SK-N-SH (cell line): ENCODE measurements around the gene IL31RA.

Experiments
- EP300 ChIP-seq, 2 experiments: IDR thresholded peaks; 2 replicates each; pipeline versions ENCODE4 v1.4.0 to v1.6.1; 2012; ENCODE audit warnings: borderline replicate concordance in 1 of 2, low read depth in 1 of 2, low read length in 1 of 2
- EZH2phosphoT487 ChIP-seq: fragments of 200-600 bp; sonication (generic); IDR thresholded peaks from 2 replicates; pipeline ENCODE4 v1.6.1; 2017; ENCODE audit warnings: low read depth, mixed run types, mild to moderate bottlenecking, antibody characterized with exemption, moderate library complexity, borderline replicate concordance
- FOXJ3 ChIP-seq: sonication (generic); formaldehyde crosslinking; IDR thresholded peaks from 2 replicates; pipeline ENCODE4 v1.5.1; 2020; ENCODE audit warnings: mild to moderate bottlenecking, missing genetic modification reagents
- MAX ChIP-seq: IDR thresholded peaks from 2 replicates; pipeline ENCODE4 v1.4.0; 2012; ENCODE audit warnings: low read depth
- MEF2A ChIP-seq: IDR thresholded peaks from 2 replicates; pipeline ENCODE4 v1.4.0; 2012; ENCODE audit warnings: low read depth, borderline replicate concordance
- MXI1 ChIP-seq: IDR thresholded peaks from 2 replicates; pipeline ENCODE4 v1.6.1; 2012; ENCODE audit warnings: mild to moderate bottlenecking, low read depth, low read length, improper control_type of control experiment
- POLR2AphosphoS5 ChIP-seq: IDR thresholded peaks from 2 replicates; pipeline ENCODE4 v1.6.1; 2012; ENCODE audit warnings: low read depth, low read length
- RAD21 ChIP-seq: IDR thresholded peaks from 2 replicates; pipeline ENCODE4 v1.6.1; 2012; ENCODE audit warnings: mild to moderate bottlenecking, low read length
- RCOR1 ChIP-seq: fragments of 150-350 bp; IDR thresholded peaks from 2 replicates; pipeline ENCODE4 v1.6.1; 2017; ENCODE audit warnings: antibody characterized with exemption, low read length
- SMC3 ChIP-seq: IDR thresholded peaks from 2 replicates; pipeline ENCODE4 v1.6.1; 2012; ENCODE audit warnings: low read depth, low read length, improper control_type of control experiment
- TAF1 ChIP-seq: IDR thresholded peaks from 2 replicates; pipeline ENCODE4 v1.6.1; 2012; ENCODE audit warnings: low read depth, mild to moderate bottlenecking, low read length, moderate library complexity, borderline replicate concordance
- TEAD4 ChIP-seq: IDR thresholded peaks from 2 replicates; pipeline ENCODE4 v1.4.0; 2012; ENCODE audit warnings: mild to moderate bottlenecking, borderline replicate concordance; ENCODE audit not compliant: insufficient read depth
- TF ChIP-seq, protein P1 (sequence below): fragments of 200-600 bp; sonication (generic); IDR thresholded peaks from 2 replicates; pipeline ENCODE4 v1.6.1; 2017; ENCODE audit warnings: antibody characterized with exemption, mild to moderate bottlenecking, moderate library complexity
- TF ChIP-seq, protein P2 (sequence below): IDR thresholded peaks from 2 replicates; pipeline ENCODE4 v1.4.0; 2012; ENCODE audit warnings: low read depth, borderline replicate concordance

DNA sequence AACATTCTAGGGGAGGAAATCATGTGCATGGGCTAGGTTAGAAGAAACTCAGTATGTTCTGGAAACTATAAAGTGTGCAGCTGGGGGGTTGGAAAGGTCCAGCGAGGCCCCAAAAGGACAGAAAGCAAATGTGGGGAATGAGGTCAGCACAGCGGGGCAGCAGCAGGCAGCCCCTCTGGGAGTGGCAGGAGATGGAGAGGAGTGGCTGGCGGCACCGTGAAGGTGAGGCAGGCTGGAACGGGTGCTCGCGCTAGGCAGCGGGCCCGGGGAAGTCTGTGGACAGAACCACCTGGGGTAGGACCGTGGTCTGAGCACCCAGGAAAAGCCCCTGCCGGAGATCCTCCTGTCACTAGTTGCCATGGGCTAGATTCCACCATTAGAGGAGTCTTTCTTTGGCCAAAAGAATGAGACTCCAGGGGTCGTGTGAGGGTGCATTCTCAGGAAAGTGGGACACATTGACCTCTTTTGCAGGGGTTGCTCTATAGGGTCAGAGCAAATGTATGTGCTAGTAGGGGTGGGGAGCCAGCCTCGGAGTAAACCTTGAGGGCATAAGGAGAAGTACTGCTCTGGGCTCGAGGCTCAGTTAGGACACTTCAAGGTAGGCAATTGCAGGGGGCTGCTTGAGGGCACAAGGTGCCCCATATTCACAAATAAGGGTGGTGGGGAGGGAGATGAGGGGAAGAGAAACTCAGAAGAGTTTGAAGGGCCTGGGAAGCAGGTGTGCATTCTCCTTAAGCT is 82.4 kb downstream of the IL31RA start:
- no peak for TF ChIP-seq RCOR1
- TF ChIP-seq SMC3, result no peak
- no peak for TF ChIP-seq MEF2A
- no peak for TF ChIP-seq MAX
- TF ChIP-seq, protein P1, sequence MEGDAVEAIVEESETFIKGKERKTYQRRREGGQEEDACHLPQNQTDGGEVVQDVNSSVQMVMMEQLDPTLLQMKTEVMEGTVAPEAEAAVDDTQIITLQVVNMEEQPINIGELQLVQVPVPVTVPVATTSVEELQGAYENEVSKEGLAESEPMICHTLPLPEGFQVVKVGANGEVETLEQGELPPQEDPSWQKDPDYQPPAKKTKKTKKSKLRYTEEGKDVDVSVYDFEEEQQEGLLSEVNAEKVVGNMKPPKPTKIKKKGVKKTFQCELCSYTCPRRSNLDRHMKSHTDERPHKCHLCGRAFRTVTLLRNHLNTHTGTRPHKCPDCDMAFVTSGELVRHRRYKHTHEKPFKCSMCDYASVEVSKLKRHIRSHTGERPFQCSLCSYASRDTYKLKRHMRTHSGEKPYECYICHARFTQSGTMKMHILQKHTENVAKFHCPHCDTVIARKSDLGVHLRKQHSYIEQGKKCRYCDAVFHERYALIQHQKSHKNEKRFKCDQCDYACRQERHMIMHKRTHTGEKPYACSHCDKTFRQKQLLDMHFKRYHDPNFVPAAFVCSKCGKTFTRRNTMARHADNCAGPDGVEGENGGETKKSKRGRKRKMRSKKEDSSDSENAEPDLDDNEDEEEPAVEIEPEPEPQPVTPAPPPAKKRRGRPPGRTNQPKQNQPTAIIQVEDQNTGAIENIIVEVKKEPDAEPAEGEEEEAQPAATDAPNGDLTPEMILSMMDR, result no peak
- TF ChIP-seq POLR2AphosphoS5, result no peak
- no peak for TF ChIP-seq TEAD4
- no peak for TF ChIP-seq TAF1
- no peak for TF ChIP-seq EZH2phosphoT487
- TF ChIP-seq, protein P2, sequence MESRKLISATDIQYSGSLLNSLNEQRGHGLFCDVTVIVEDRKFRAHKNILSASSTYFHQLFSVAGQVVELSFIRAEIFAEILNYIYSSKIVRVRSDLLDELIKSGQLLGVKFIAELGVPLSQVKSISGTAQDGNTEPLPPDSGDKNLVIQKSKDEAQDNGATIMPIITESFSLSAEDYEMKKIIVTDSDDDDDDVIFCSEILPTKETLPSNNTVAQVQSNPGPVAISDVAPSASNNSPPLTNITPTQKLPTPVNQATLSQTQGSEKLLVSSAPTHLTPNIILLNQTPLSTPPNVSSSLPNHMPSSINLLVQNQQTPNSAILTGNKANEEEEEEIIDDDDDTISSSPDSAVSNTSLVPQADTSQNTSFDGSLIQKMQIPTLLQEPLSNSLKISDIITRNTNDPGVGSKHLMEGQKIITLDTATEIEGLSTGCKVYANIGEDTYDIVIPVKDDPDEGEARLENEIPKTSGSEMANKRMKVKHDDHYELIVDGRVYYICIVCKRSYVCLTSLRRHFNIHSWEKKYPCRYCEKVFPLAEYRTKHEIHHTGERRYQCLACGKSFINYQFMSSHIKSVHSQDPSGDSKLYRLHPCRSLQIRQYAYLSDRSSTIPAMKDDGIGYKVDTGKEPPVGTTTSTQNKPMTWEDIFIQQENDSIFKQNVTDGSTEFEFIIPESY, result no peak
- no peak for TF ChIP-seq FOXJ3 (CRISPR knock-in tag)
- no peak for TF ChIP-seq EP300 (IDR thresholded peaks at IDR 0.05; ENCODE audit: borderline replicate concordance in 1 of 2, low read depth in 1 of 2, low read length in 1 of 2)
- no peak for TF ChIP-seq RAD21
- no peak for TF ChIP-seq MXI1
